DND-41 (cell line): ENCODE data around the gene NDUFB1.

ENCODE experiments used
- ATAC-seq: fragments of 200-7000 bp; cut with Tn5 transposase; 3 replicates; pipeline ENCODE4 v1.9.1; 2021; ENCODE audit warnings: low read depth; ENCODE audit not compliant: insufficient read depth
- DNase-seq: peaks from one replicate; pipeline ENCODE4 v3.0.0-alpha.2; 2020
- H2AFZ ChIP-seq: 2 replicates; pipeline ENCODE4 v1.6.0; 2012; ENCODE audit warnings: low read depth, low read length
- H3K27ac ChIP-seq: 2 replicates; pipeline ENCODE4 v1.5.1; 2012; ENCODE audit warnings: low read length, inconsistent platforms
- H3K27me3 ChIP-seq: fragments of 200-600 bp; sonication (generic); 2 replicates; pipeline ENCODE4 v1.6.0; 2012; ENCODE audit warnings: low read length, mild to moderate bottlenecking, inconsistent platforms; ENCODE audit not compliant: insufficient read depth, poor library complexity
- H3K36me3 ChIP-seq: 2 replicates; pipeline ENCODE4 v1.5.1; 2012; ENCODE audit warnings: low read length, inconsistent platforms; ENCODE audit not compliant: insufficient read depth
- H3K4me1 ChIP-seq: 2 replicates; pipeline ENCODE4 v1.5.1; 2012; ENCODE audit warnings: mild to moderate bottlenecking, low read length; ENCODE audit not compliant: insufficient read depth
- H3K4me2 ChIP-seq: 2 replicates; pipeline ENCODE4 v1.6.0; 2012; ENCODE audit warnings: mild to moderate bottlenecking, moderate library complexity, low read length, inconsistent platforms; ENCODE audit not compliant: insufficient read depth
- H3K4me3 ChIP-seq, 2 experiments: fragments of 200-600 bp in 1 of 2; shearing (Covaris generic) in 1 of 2; 2 replicates each; pipeline ENCODE4 v1.5.1; 2012 to 2016; ENCODE audit warnings: inconsistent platforms in 2 of 2, low read length in 2 of 2, mild to moderate bottlenecking in 2 of 2, low read depth in 1 of 2, moderate library complexity in 1 of 2
- H3K79me2 ChIP-seq: 2 replicates; pipeline ENCODE4 v1.6.0; 2012; ENCODE audit warnings: low read length, inconsistent platforms; ENCODE audit not compliant: insufficient read depth
- H3K9ac ChIP-seq: 2 replicates; pipeline ENCODE4 v1.6.0; 2012; ENCODE audit warnings: low read depth, mild to moderate bottlenecking, inconsistent platforms, low read length, moderate library complexity
- H3K9me3 ChIP-seq: 2 replicates; pipeline ENCODE4 v1.5.1; 2012; ENCODE audit warnings: low read length, moderate library complexity, mild to moderate bottlenecking, inconsistent platforms; ENCODE audit not compliant: insufficient read depth, severe bottlenecking
- H4K20me1 ChIP-seq: 2 replicates; pipeline ENCODE4 v1.6.0; 2012; ENCODE audit warnings: low read length; ENCODE audit not compliant: insufficient read depth
- CTCF ChIP-seq: IDR thresholded peaks from 2 replicates; pipeline ENCODE4 v1.5.1; 2012; ENCODE audit warnings: borderline replicate concordance, low read length, moderate library complexity, mild to moderate bottlenecking; ENCODE audit not compliant: poor library complexity, severe bottlenecking; ENCODE audit errors: extremely low read depth
- EZH2 ChIP-seq: IDR thresholded peaks from 3 replicates; pipeline ENCODE4 v1.6.1; 2012; ENCODE audit warnings: borderline replicate concordance, low read depth, mild to moderate bottlenecking, moderate library complexity, low read length, inconsistent platforms; ENCODE audit not compliant: severe bottlenecking

NDUFB1 gene

GRCh38 chr14:92160619-92161018 is 39.1 kb upstream of the NDUFB1 start:
- Histone ChIP-seq H3K4me3 (no peak overlapping the region), H3K9ac (no peak overlapping the region), H3K4me1 (no peaks in the 10 kb centered on the region), H4K20me1 (no peaks in the 10 kb centered on the region), H3K79me2 (no peaks in the 10 kb centered on the region), H2AFZ (no peak overlapping the region), H3K9me3 (peaks cover 4% of the 10 kb centered on the region), H3K36me3 (peaks cover 99% of the 10 kb centered on the region), H3K27me3 (no peaks in the 10 kb centered on the region), H3K27ac (no peak overlapping the region), H3K4me2 (no peak overlapping the region)
- TF ChIP-seq CTCF (no peak), EZH2 (no peak)
- ATAC-seq = no peak
- DNase-seq = no peak

- Histone ChIP-seq H2AFZ (no peak overlapping the region), H4K20me1 (no peaks in the 10 kb centered on the region), H3K27ac (no peak overlapping the region), H3K4me3 (no peak overlapping the region), H3K4me2 (no peak overlapping the region), H3K27me3 (no peaks in the 10 kb centered on the region), H3K9ac (no peak overlapping the region), H3K4me1 (no peaks in the 10 kb centered on the region), H3K36me3 (peaks cover 75% of the 10 kb centered on the region), H3K79me2 (peaks cover 4% of the 10 kb centered on the region; the same call in 1 of the 2 replicates), H3K9me3 (no peaks in the 10 kb centered on the region)
- no peak for ATAC-seq
- TF ChIP-seq EZH2 (no peak), CTCF (no peak)
- no peak for DNase-seq
Measured at GRCh38 chr14:92154283-92154942, 32.9 kb upstream of the NDUFB1 start.

GRCh38 chr14:92153581-92153980 is 32.1 kb upstream of the NDUFB1 start:
- no peak overlapping the region for H3K9ac ChIP-seq
- H3K27ac ChIP-seq = no peak overlapping the region
- TF ChIP-seq CTCF (no peak), EZH2 (no peak)
- DNase-seq (no peak), ATAC-seq (no peak)
- H3K4me3 ChIP-seq = no peak overlapping the region
- H2AFZ ChIP-seq = no peak overlapping the region
- no peaks in the 10 kb centered on the region for H3K27me3 ChIP-seq
- peaks cover 75% of the 10 kb centered on the region for H3K36me3 ChIP-seq
- no peak overlapping the region for H3K4me2 ChIP-seq
- H3K9me3 ChIP-seq = no peaks in the 10 kb centered on the region
- no peaks in the 10 kb centered on the region for H4K20me1 ChIP-seq
- peaks cover 6% of the 10 kb centered on the region; the same call in 1 of the 2 replicates for H3K79me2 ChIP-seq
- H3K4me1 ChIP-seq = no peaks in the 10 kb centered on the region
